Measurements from ENCODE around the gene ADCY5.

DNA sequence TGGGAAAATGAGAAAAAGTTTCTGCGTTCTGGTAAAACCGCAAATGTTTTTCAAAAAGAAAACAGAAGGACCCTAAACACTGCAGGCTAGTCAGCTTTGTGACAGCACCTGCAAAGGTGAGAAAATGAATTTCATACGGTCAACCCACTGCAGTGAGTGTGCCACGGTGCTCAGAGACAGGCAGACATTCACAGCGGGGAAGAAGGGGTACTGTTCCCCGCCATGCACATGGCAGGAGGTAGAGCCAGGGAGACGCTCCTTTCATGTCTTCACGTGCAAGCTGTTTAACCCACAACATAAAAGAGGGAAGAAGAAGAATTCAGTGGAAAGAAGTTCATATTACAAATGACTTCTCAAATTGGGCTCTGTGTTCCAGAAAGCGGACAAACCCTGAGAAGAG is 137.7 kb downstream of the ADCY5 start:
- TF ChIP-seq, protein P1, sequence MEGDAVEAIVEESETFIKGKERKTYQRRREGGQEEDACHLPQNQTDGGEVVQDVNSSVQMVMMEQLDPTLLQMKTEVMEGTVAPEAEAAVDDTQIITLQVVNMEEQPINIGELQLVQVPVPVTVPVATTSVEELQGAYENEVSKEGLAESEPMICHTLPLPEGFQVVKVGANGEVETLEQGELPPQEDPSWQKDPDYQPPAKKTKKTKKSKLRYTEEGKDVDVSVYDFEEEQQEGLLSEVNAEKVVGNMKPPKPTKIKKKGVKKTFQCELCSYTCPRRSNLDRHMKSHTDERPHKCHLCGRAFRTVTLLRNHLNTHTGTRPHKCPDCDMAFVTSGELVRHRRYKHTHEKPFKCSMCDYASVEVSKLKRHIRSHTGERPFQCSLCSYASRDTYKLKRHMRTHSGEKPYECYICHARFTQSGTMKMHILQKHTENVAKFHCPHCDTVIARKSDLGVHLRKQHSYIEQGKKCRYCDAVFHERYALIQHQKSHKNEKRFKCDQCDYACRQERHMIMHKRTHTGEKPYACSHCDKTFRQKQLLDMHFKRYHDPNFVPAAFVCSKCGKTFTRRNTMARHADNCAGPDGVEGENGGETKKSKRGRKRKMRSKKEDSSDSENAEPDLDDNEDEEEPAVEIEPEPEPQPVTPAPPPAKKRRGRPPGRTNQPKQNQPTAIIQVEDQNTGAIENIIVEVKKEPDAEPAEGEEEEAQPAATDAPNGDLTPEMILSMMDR (IDR thresholded peaks at IDR 0.05), result no peak
- TF ChIP-seq POLR2A (IDR thresholded peaks at IDR 0.05), result no peak
- no peak for TF ChIP-seq EP300 (IDR thresholded peaks at IDR 0.05)
